HG03460 (cell line): ENCODE measurements around the gene ANK3.
"Not testable (repeated sequence)": the region's sequence is repeated elsewhere in the genome, so short reads cannot be mapped to it uniquely, and the experiment has no call there.

Experiments
- ATAC-seq: cut with Tn5 transposase; IDR thresholded peaks from one replicate; pipeline ENCODE4 v1.9.1; 2021; ENCODE audit not compliant: unreplicated experiment

Gene ANK3

DNA sequence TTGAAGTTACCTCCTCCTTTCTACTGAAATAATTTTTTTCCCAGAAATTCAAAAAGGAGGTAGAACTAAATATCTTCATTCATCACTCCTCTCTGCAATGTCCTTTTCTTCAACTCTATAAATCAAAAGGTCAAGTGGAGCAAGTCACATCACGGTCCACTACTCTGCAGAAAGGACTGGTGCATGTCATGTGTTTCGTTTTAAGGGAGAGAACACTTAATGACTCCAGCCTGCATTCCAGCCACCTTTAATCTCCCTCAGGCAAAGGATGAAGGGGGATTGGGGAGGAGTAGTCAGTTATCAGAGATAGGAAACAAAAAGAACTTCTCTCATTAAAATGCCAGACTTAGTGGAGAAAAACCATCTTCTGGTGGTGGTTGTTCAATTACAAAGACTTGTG, 78.9 kb downstream of the ANK3 start:
- no peak for ATAC-seq

DNA sequence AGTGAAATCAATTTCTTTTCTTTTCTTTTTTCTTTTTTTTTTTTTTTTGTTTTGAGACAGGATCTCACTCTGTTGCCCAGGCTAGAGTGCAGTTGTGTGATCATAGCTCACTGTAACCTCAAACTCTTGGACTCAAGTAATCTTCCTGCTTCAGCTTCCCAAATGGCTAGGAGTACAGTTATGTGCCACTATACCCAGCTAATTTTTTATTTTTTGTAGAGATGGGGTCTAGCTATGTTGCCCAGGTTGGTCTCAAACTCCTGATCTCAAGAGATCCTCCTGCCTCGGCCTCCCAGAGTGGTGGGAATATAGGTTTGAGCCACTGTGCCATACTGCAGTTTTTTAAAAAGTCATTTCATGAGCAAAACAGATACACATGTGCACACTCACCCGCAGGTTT, 79.8 kb downstream of the ANK3 start:
- ATAC-seq = no peak

DNA sequence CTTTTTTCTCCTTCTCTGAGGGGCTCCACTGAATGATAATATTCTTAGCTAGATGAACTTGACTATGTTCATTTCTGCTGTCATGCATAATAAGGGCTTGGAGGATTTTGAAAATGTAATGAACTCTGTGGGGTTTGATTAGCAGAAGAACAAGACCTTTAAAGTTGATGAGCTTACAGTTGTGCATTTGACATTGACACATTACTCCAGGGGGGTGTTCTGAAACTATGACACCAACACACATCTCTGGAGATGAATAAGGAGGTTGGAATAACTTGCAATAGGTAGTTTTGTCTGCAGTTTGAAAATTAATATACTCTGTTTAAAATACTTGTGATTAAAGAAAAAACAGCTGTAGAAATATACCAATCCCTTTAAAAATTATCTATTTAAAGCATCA, 80.3 kb downstream of the ANK3 start:
- no peak for ATAC-seq

DNA sequence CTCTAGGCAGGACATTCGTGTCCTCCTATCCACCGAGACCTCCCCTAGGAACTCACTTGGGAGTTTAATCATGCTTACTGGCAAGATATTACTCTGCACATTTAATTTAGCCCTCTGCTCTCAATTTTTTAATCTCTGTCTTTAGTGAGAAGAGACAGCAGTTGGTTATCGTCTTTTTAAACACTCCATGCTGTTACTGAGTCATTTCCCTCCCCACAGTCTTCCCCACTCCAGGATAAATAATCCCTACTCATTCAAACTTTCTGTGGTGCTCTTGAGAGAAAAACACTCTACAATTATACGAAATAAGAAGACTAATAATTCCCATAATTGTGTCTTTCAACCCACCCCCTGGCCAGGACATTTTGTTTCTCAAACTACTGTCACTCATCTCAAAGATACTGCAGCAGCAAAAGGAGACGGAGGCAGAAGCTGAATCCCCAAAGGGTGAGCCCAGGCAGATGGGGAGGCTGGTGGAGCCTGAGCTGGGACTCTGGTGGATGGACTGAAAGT, 84.2 kb downstream of the ANK3 start:
- no peak for ATAC-seq

DNA sequence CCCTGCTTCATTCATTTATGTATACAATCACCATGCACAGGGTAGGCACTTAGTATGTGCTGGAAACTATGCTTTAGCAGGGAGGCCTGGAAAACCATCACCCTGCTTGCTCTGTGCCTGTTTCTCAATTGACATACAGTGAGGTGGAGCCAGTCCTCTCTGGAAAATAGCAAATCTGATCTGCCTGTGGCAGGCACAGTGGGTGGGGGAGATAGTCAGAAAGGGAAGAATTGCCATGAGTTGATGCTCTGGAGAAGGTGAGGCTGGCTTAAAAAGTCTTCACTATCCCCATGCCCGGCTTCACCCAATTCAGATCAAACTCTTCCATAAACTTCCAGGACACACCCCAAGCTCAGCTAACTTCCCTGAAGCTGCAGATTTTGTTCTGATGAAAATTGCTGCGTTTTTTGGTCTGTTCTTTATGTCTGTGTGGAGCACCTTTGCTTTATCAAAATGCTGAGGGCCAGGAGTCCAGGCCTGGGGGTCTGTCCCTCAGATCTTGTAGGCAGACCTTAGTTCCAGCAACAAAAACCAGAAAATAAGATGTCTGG, 84.8 kb downstream of the ANK3 start:
- ATAC-seq = no peak

DNA sequence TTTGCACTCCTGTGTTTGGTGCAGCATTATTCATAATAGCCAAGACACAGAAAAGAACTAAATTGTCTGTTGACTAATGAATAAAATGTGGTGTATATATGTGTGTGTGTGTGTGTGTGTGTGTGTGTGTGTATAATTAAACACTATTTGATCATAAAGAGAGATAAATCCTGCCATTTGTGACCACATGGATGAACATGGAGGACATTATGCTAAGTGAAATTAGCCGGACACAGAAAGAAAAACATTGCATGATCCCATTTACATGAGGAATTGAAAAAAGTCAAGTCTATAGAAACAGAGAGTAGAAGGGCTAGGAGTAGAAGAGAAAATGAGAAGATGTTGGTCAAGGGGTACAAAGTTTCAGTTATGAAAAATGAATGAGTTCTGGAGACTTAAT, 85.9 kb downstream of the ANK3 start:
- ATAC-seq = no peak

DNA sequence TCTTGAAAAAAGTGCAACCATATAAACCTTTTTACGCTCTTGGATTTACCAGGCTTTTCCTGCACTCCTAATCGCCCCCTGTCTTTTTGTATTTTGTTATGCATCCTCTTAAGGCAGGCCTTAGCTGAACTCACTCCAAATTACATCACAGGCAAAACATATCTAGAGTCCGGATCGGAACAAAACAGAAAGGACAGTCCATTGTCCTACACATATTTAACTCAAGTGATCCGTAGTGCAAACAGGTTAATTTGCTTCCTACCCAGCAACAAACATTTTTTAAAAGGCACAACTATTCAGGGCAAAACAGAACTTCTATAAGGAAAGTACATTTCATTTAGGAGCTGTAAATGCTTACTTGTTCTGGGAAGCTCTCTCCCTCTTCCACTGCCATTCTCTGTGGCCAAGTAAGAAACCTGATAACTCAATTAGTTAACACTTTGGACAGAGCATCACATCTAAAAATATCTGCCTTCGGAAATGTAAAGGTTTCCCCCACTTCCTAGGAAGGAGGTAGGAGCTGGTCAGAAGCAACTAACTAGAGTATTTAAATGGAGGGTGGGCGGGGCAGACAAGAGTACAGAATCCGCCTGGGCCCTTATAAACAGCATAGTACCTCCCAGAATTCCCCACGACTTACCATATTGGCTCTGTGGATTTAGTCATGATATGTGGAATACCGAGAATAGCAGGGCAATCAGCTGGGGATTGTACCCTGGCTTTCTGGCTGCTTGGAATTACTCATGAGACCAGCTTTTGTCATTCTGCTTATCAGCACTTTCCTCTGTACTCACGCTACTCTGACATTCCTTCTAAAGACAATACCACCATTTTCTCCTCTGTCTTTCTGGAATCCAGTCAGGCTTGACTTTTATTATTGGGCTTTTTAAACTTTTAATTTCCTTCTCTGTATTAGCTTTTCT, 89.5 kb downstream of the ANK3 start:
- no peak for ATAC-seq

DNA sequence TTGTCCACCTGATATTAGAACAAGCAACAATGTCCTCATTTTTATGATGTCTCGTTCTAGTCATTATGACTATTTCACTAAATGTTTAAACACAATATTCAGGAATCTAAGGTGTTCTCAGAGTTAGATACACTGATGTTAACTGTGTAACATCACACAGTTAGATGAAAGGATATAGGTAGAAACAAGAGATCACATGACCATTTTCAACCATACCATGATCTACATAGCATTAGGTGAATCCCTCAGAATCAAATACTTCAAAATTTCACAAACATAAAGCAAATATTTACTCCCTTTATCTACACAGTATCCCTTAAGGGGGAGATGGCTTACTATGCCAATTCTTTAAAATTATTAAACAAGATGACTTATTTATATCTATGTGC, 90.3 kb downstream of the ANK3 start:
- no peak for ATAC-seq

DNA sequence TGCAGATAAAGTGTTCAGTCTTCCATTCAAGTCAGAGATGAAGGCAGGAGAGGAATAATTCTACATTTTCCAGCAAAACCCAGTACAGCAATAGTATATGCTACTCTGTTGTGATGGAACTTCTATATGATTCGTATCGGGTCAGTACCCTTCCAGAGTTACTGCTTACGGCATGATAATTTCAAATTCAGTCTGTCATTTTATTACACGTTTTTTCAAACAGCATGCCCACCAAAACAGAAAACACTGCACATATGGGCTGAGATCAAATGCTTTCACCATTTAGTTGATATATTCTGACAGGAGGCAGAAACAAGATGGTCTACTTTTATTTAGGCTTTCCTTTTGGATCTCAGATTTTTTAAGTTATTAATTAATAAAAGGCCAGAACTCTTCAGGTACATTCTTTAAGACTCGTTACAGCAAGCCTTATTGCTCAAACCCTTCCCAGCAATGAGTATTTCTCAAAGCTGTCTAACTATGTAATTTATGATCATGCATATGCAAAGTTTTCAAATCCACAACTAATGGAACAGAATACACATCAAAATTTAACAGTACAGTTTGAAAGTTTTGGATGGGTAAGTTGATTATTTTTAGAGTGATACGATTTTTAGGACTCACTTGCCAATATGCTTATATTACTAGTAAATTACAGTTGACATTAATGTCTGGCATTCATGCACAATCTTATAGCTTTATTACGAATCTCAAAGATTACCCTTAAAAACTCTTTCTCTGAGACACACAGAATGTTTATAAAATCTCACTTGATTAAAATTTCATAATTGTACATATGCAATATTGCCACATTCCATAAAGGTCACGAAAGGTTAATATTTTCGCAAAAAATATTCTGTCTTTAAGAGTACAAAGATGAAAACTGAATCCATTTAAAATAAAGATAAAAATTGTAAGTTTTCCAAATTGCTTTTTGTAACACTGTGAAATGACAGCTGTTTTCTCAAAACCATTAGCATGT, 91.0 kb downstream of the ANK3 start:
- no peak for ATAC-seq

DNA sequence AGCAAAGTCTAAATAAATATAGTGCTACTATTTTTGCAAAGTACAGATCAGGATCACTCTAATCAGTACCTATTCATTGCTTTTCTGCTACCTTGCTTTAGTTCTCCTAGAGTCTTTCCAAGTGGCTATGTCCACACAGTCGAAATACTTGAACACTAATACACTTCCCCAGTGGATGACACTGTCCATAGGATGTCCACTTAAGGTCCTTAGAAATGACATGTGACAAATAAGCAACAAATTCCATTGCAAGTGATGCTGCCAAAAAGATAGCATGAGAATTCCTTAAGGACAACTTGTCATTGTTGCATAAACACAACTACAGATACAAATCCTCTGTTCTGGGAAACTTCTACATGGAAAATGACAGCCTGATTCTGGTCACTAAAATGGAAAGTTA, 93.6 kb downstream of the ANK3 start:
- no peak for ATAC-seq

DNA sequence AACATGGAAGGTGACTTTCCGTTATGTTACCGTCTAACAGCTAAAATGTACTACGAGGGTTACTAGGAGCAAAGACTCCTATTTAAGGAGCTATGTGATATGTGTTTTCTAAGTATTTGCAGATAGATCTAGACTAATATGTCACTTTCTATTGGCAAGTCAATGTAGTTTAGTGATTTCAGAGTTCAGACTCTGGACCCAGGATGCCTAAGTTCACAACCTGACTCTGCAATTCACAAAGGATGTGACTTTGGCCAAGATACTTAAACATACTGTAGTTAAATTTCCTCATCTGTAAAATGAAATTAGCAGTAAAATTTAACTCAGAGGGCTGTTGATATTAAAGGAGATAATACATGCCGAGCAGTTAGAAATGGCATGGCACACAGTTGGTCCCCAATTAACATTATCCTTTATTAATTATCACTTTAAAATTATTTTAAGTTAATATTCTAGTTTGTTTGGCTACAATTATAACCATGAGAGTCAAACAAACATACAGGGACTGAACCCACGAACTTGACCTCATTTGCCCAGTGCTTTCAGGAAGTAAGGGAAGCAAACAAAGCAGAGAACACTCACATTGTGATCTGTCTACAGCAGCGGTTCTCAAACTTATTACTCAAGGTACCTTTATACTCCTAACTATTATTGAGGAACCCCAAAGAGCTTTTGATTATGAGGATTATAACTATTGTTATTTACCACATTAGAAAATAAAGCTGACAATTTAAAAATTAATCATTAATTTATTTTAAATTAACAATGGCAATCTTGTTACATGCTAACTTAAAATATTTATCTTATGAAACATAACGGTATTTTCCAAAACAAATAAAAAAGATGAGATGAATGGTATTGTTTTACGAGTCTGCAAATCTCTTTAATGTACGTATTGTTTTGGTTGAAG, 94.4 kb downstream of the ANK3 start:
- ATAC-seq = no peak

DNA sequence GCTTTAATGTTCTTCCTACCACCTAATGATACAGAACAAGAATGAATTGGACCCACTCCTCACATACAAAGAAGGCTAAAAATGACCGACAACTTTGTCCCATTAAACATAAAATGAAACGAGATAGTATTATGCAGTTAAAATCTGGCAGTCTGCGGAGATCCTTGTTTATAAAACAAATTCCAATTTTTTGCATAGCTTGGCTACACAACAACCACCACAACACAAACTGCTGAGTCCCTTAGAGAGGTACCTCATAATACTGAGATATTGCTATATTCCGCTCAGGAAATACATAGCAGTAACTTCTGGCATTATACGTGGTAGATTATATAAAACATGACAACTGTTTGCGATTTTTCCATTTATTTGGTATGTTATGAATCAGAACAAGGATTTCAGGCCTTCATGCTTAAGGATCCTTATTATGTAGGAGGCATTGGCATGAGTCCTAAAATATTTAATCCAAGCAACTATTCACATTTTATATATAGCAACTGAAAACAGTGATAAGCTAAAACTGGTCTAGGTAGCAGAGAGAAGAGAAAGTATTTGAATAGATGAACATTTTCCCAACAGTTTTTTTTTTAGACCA, 96.0 kb downstream of the ANK3 start:
- no peak for ATAC-seq

DNA sequence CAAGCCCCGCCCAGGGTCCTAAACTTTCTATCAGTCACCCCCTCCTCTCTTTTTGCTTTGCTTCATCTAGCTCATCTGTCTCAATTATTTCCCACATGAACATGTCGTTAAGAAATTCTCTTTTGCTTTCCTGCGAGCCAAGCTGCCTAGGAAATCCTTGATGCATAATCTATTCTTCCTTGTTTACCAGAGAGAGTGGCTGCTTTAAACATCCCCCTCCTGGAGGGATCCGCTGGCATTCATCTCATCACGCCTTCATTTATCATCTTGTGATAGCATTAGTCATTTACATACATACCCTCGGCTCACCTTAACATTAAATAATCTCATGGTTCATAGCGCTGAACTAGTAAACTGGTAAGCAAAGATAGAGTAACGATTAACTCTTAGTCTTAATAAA, 96.7 kb downstream of the ANK3 start:
- ATAC-seq = no peak

DNA sequence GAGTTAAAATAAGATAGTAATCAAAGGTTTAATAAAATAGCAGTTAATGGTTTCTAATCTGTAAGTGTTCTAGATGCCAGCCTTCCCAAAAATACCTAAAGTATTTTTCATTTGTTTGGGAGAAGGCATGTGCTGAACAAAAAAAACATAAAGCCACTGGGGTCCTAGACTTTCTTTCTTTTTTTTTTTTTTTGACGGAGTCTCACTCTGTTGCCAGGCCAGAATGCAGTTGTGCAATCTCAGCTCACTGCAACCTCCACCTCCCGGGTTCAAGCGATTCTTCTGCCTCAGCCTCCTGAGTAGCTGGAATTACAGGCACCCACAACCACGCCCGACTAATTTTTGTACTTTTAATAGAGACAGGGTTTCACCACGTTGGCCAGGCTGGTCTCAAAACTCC, 97.1 kb downstream of the ANK3 start:
- not testable (repeated sequence) for ATAC-seq

DNA sequence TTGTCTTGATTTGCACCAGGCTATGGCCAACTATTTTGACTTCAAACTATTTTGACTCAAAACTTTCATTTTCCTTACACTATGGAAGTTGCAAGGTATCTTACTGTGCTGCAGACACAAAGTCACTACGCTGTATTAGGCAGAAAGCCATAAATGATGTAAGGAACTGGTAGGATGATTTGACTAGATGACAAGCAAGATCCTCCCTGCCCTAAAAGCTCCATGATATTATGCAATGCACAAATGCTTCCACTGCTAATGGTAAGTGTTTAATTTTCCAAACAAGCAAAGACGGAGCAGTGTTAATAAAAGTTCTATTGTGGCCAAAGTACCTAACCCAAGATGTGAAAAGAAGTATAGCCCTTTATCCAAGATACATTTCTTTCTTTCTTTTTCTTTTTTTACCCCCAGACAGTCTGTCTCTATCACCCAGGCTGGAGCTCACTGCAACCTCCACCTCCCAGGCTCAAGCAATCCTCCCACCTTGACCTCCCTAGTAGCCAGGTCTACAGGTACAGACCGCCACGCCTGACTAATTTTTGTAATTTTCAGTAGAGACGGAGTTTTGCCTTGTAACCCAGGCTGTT, 98.2 kb downstream of the ANK3 start:
- no peak for ATAC-seq

DNA sequence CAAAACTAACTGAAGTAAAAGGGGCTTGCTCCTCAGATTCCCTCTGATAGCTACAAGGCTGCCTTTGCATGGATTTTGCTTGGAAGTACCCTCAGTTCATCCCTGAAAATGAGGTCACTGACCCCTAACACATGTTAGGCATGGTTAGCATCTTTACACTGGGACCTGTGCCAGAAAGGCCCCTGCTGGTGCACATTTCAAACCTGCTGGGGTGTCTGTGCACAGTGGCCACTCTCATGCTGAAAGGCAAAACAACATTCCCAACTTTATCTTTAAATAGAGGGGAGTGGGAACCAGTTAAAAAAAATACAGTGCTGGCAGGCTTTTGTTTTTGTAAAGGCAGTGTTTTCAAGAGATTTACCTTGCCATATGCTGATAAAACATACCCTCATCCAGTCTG, 99.1 kb downstream of the ANK3 start:
- ATAC-seq = no peak

DNA sequence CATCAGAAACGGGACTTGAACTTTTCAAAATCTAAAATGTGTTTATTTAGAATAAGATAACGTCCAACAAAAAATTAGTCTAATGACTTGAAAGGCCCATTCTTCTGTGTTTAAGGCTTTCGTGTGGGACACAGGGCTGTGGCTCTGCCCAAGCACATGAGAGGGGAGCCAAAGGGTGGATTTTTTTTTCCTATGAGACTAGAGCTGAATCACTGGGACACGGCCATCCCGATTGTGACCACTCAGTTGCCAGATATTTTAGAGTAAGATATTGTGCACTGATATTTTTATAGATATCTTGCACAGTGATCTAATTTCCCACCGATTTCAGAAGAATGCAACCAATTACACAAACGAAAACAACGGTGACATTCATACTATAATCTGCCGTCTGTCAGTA, 99.9 kb downstream of the ANK3 start:
- no peak for ATAC-seq

DNA sequence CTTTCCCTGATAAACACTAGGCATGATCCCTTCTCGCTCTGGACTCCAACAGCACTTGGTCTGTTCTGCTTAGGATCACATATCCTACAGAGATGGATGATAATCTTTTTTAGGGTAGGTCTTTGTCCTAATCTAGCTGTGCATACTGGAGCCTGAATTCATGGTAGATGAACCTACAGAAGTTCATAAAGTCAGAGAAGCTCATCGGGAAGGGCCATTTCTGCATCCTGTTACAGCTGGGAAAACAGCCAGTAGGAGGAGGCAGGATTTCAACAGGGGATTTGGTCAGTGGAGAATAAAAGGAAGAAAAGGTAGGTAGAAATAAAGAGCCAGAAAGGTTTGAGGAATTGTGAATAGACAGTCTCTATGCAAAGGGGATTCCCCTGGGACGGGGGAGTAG, 101.4 kb downstream of the ANK3 start:
- ATAC-seq = no peak

DNA sequence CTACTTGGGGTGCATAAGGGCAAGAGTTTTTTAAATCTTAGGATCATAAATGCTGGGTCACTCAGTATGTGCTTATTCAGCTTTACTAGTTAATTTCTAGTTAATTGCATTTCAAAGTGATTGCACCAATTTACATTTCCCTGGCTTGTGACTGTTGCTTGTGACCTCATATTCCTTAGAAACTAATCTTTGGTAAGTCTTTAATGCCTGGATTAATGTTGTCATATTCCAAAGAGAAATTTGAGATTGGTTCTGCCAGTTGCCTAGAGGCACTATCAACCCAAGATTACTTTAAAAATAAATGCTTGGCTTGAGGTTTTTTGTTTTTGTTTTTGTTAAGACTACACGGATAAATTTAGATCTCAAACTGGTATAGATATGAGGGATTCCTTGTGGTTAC, 103.1 kb downstream of the ANK3 start:
- no peak for ATAC-seq

DNA sequence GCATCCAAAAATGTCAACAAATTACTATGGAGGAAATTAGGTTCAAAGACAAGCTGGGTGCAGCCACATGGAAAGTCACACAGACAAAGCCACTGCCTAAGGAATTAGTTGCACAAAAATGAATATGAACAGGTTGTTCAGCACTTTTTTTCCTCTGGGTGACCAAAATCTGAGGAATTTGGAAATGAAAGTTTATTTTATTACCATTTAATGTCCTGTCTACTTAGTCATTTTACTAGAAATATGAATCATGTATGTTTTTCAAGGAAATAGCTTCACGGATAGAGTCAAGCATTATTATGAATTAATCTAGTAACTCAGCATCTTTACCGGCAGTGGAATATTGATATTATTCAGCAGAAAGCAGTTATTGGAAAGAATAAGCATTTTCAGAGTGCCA, 106.3 kb downstream of the ANK3 start:
- no peak for ATAC-seq
